HG03175 (cell line): ENCODE measurements around the gene TLR8.

Experiments
- ATAC-seq: cut with Tn5 transposase; IDR thresholded peaks from one replicate; pipeline ENCODE4 v1.9.1; 2021; ENCODE audit warnings: mild to moderate bottlenecking, moderate library complexity; ENCODE audit not compliant: unreplicated experiment

Gene TLR8

GRCh38 chrX:12906046-12906761, at the start of gene TLR8:
Gene TLR8, plus strand, starts transcription at chrX:12906620. Its CDS starts 87 bp downstream, at chrX:12906707.
- no peak for ATAC-seq

GRCh38 chrX:12865359-12865758, 41.1 kb upstream of the TLR8 start:
- no peak for ATAC-seq

- ATAC-seq = peak; percentile 42
Observed at GRCh38 chrX:12866451-12867377, 39.7 kb upstream of the TLR8 start, which contains the start of gene TLR7. Gene TLR7, plus strand, starts transcription at chrX:12867072. Its CDS starts 507 bp downstream, at chrX:12867579.

GRCh38 chrX:12867685-12868084, 38.7 kb upstream of the TLR8 start:
- ATAC-seq = no peak

GRCh38 chrX:12868747-12869146, 37.7 kb upstream of the TLR8 start:
- peak; percentile 55 for ATAC-seq

GRCh38 chrX:12871257-12871656, 35.2 kb upstream of the TLR8 start:
- ATAC-seq = no peak

GRCh38 chrX:12872741-12873140, 33.7 kb upstream of the TLR8 start:
- no peak for ATAC-seq

- no peak for ATAC-seq
Observed at GRCh38 chrX:12874581-12874980, 31.8 kb upstream of the TLR8 start.

- ATAC-seq = no peak
Observed at GRCh38 chrX:12877386-12877785, 29.0 kb upstream of the TLR8 start.

GRCh38 chrX:12878536-12878935, 27.9 kb upstream of the TLR8 start:
- no peak for ATAC-seq

- ATAC-seq = no peak
Observed at GRCh38 chrX:12881914-12882313, 24.5 kb upstream of the TLR8 start.

- no peak for ATAC-seq
Observed at GRCh38 chrX:12885508-12885907, 20.9 kb upstream of the TLR8 start.

- no peak for ATAC-seq
Observed at GRCh38 chrX:12886545-12886944, 19.9 kb upstream of the TLR8 start.

- ATAC-seq = no peak
Observed at GRCh38 chrX:12887141-12887540, 19.3 kb upstream of the TLR8 start.

- ATAC-seq = no peak
Observed at GRCh38 chrX:12887767-12888166, 18.7 kb upstream of the TLR8 start.

- ATAC-seq = peak; percentile 66
Observed at GRCh38 chrX:12890467-12890866, 16.0 kb upstream of the TLR8 start.

GRCh38 chrX:12891171-12891570, 15.2 kb upstream of the TLR8 start:
- ATAC-seq = no peak

- peak; percentile 42 for ATAC-seq
Observed at GRCh38 chrX:12891915-12892506, 14.4 kb upstream of the TLR8 start.

- no peak for ATAC-seq
Observed at GRCh38 chrX:12892716-12893115, 13.7 kb upstream of the TLR8 start.

GRCh38 chrX:12894074-12895030, 12.1 kb upstream of the TLR8 start:
- ATAC-seq = no peak
